IMR-90 (cell line): ENCODE measurements around the gene KDM8. TPM values are rescaled to one million over a fixed set of nuclear protein-coding genes. Genes with fewer than 3 reads are reported as not detected.
A peak's percentile ranks its signal among the peaks of the same experiment; 100 is the strongest.
"Not testable (repeated sequence)": the region's sequence is repeated elsewhere in the genome, so short reads cannot be mapped to it uniquely, and the experiment has no call there.

ENCODE experiments used
- ATAC-seq: fragments of 200-7000 bp; cut with Tn5 transposase; 2 replicates; pipeline ENCODE4 v1.9.1; 2020; ENCODE audit warnings: low read depth, mild to moderate bottlenecking, moderate library complexity
- BruUV-seq: library from RNA; stranded (reverse); fragments of 400-500 nt; replicated peaks from 2 replicates; lab custom pipeline; 2021; lab: Mats Ljungman, UMichigan
- CTCF ChIA-PET: fragments of 300-600 bp; formaldehyde crosslinking; extraction: SDS; loops from one replicate; lab custom pipeline; 2021; ENCODE audit warnings: antibody characterized with exemption; lab: Yijun Ruan, JAX
- POLR2A ChIA-PET: fragments of 300-600 bp; sonication (Branson Sonifier 250); formaldehyde crosslinking; loops from one replicate; lab custom pipeline; 2022; ENCODE audit warnings: antibody characterized with exemption; ENCODE audit not compliant: unreplicated experiment; lab: Charles Lee
- DNase-seq: peaks from one replicate; pipeline ENCODE4 v3.0.0; 2013
- H2AFZ ChIP-seq: replicated peaks from 2 replicates; pipeline ENCODE3; 2013; ENCODE audit warnings: low read length, mild to moderate bottlenecking; ENCODE audit not compliant: poor library complexity
- H2AK5ac ChIP-seq: 2 replicates; pipeline ENCODE4 v1.6.1; 2013; ENCODE audit warnings: low read depth, low read length, inconsistent platforms
- H2AK9ac ChIP-seq: replicated peaks from 2 replicates; pipeline ENCODE3; 2013; ENCODE audit warnings: mild to moderate bottlenecking, low read depth, low read length, moderate library complexity; ENCODE audit not compliant: poor library complexity
- H2BK120ac ChIP-seq: 2 replicates; pipeline ENCODE4 v1.6.1; 2013; ENCODE audit warnings: low read depth, low read length, inconsistent platforms
- H2BK15ac ChIP-seq: 3 replicates; pipeline ENCODE4 v1.6.1; 2013; ENCODE audit warnings: low read depth, low read length, inconsistent platforms
- H2BK20ac ChIP-seq: 2 replicates; pipeline ENCODE4 v1.6.1; 2013; ENCODE audit warnings: low read depth, mild to moderate bottlenecking, inconsistent platforms, low read length, moderate library complexity
- H2BK5ac ChIP-seq: 2 replicates; pipeline ENCODE4 v1.6.1; 2013; ENCODE audit warnings: mild to moderate bottlenecking, low read depth, low read length, inconsistent platforms; ENCODE audit not compliant: poor library complexity, severe bottlenecking
- H3K14ac ChIP-seq: replicated peaks from 2 replicates; pipeline ENCODE4 v1.6.1; 2013; ENCODE audit warnings: low read depth, low read length, inconsistent platforms
- H3K18ac ChIP-seq: 2 replicates; pipeline ENCODE4 v1.6.1; 2013; ENCODE audit warnings: low read depth, low read length, control low read depth
- H3K23ac ChIP-seq: 2 replicates; pipeline ENCODE4 v1.6.1; 2013; ENCODE audit warnings: low read depth, low read length, inconsistent platforms
- H3K27ac ChIP-seq: 2 replicates; pipeline ENCODE4 v1.5.1; 2013; ENCODE audit warnings: mild to moderate bottlenecking, control low read depth, low read length; ENCODE audit not compliant: insufficient read depth
- H3K27me3 ChIP-seq: 2 replicates; pipeline ENCODE4 v1.6.1; 2013; ENCODE audit warnings: low read length; ENCODE audit not compliant: control insufficient read depth, insufficient read depth
- H3K36me3 ChIP-seq: 2 replicates; pipeline ENCODE4 v1.6.1; 2013; ENCODE audit warnings: low read length, mixed read lengths; ENCODE audit not compliant: control insufficient read depth, insufficient read depth
- H3K4ac ChIP-seq: 2 replicates; pipeline ENCODE4 v1.6.1; 2013; ENCODE audit warnings: low read depth, low read length, inconsistent platforms
- H3K4me1 ChIP-seq: 2 replicates; pipeline ENCODE4 v1.6.1; 2013; ENCODE audit warnings: low read length, mixed read lengths; ENCODE audit not compliant: control insufficient read depth, insufficient read depth
- H3K4me2 ChIP-seq: 2 replicates; pipeline ENCODE4 v1.6.1; 2013; ENCODE audit warnings: low read depth, mild to moderate bottlenecking, control low read depth, low read length, moderate library complexity
- H3K4me3 ChIP-seq: 2 replicates; pipeline ENCODE4 v1.5.1; 2013; ENCODE audit warnings: low read depth, mild to moderate bottlenecking, control low read depth, low read length, moderate library complexity; ENCODE audit not compliant: insufficient read depth
- H3K56ac ChIP-seq: 2 replicates; pipeline ENCODE4 v1.6.1; 2013; ENCODE audit warnings: low read length, inconsistent platforms; ENCODE audit not compliant: insufficient read depth; ENCODE audit errors: extremely low read depth
- H3K79me1 ChIP-seq, 2 experiments: 2 replicates each; pipeline ENCODE4 v1.6.1; 2013; ENCODE audit warnings: low read length in 2 of 2, inconsistent platforms in 1 of 2, low read depth in 1 of 2
- H3K9ac ChIP-seq: 2 replicates; pipeline ENCODE4 v1.6.1; 2013; ENCODE audit warnings: low read depth, low read length, control low read depth
- H3K9me1 ChIP-seq: 2 replicates; pipeline ENCODE4 v1.6.1; 2013; ENCODE audit warnings: low read length, inconsistent platforms; ENCODE audit not compliant: insufficient read depth
- H3K9me3 ChIP-seq: 2 replicates; pipeline ENCODE4 v1.6.1; 2013; ENCODE audit warnings: low read length; ENCODE audit not compliant: control insufficient read depth, insufficient read depth
- H4K20me1 ChIP-seq: 2 replicates; pipeline ENCODE4 v1.6.1; 2013; ENCODE audit warnings: low read length, inconsistent platforms; ENCODE audit not compliant: insufficient read depth
- H4K5ac ChIP-seq: 2 replicates; pipeline ENCODE4 v1.6.1; 2013; ENCODE audit warnings: mild to moderate bottlenecking, low read depth, low read length, control low read depth
- H4K8ac ChIP-seq, 2 experiments: 2 replicates each; pipeline ENCODE4 v1.6.1; 2013; ENCODE audit warnings: low read depth in 2 of 2, low read length in 2 of 2, control low read depth in 1 of 2, inconsistent platforms in 1 of 2
- H4K91ac ChIP-seq: 2 replicates; pipeline ENCODE4 v1.6.1; 2013; ENCODE audit warnings: low read depth, low read length, inconsistent platforms; ENCODE audit not compliant: insufficient read depth
- BHLHE40 ChIP-seq: fragments of 150-350 bp; IDR thresholded peaks from 2 replicates; pipeline ENCODE4 v1.6.1; 2016; ENCODE audit warnings: mild to moderate bottlenecking, low read depth, low read length
- CTCF ChIP-seq: conservative IDR thresholded peaks from 2 replicates; pipeline ENCODE4 v1.5.1; 2012; ENCODE audit warnings: mild to moderate bottlenecking, low read depth, low read length, improper control_type of control experiment
- MXI1 ChIP-seq: IDR thresholded peaks from 2 replicates; pipeline ENCODE4 v1.6.1; 2012; ENCODE audit warnings: low read depth, mild to moderate bottlenecking, low read length, moderate library complexity, borderline replicate concordance
- POLR2A ChIP-seq: IDR thresholded peaks from 2 replicates; pipeline ENCODE4 v1.6.1; 2012; ENCODE audit warnings: mild to moderate bottlenecking, low read depth, low read length
- RAD21 ChIP-seq: IDR thresholded peaks from 2 replicates; pipeline ENCODE4 v1.6.1; 2012; ENCODE audit warnings: low read length, improper control_type of control experiment
- WGBS, 2 experiments: methylation state at CpG; one replicate each; pipeline versions ENCODE4 v1.1.5 to v1.1.7; 2013; ENCODE audit warnings: missing lambda C conversion rate in 2 of 2; ENCODE audit not compliant: insufficient read length in 1 of 2; ENCODE audit errors: extremely low coverage in 2 of 2; 5-methylcytosine and 5-hydroxymethylcytosine counted together
- dilution Hi-C: fragments of 300-500 bp; cut with HindIII; formaldehyde crosslinking; loops from one replicate; pipeline ENCODE4 v1.14.3; 2018; ENCODE audit warnings: low sequenced_read_pairs; ENCODE audit not compliant: unreplicated experiment
- in situ Hi-C: fragments of 300-500 bp; cut with MboI; formaldehyde crosslinking; loops from 3 replicates; pipeline ENCODE4 v1.14.3; 2019; ENCODE audit warnings: low sequenced_read_pairs, inconsistent platforms, mixed read lengths
- intact Hi-C: fragments of 100-400 bp; cut with micrococcal nuclease; formaldehyde crosslinking; loops from 2 replicates; pipeline ENCODE4 v1.10.0; 2022
- polyA plus RNA-seq, 3 experiments: library from polyadenylated mRNA; depleted of rRNA; stranded (reverse); fragments of >200 nt; gene quantifications; 2 replicates each; pipeline ENCODE4 v1.2.3, GENCODE V29; 2012; ENCODE audit warnings: low replicate concordance in 1 of 3
- total RNA-seq: library from RNA; depleted of rRNA; stranded (reverse); fragments of >200 nt; gene quantifications from 2 replicates; pipeline ENCODE4 v1.2.3, GENCODE V29; 2012

Gene KDM8
- total and polyA plus RNA-seq, 2 of the 4 experiments (the other 2 are of a cell fraction): 3.2 to 3.8 TPM

GRCh38 chr16:27259710-27260109 lies 56.4 kb downstream of the KDM8 start:
- WGBS, 2 experiments: no CpG with 5 or more reads among the region's 4 CpGs
- no peak for ATAC-seq
- Histone ChIP-seq H3K9ac (no peak overlapping the region), H3K27me3 (no peaks in the 10 kb centered on the region), H2BK120ac (peak overlapping the region; percentile 80), H4K5ac (no peak overlapping the region), H3K79me1 (peaks cover 41 to 64% of the 10 kb centered on the region in 2 experiments), H3K23ac (peak overlapping the region; percentile 62; the same call in 1 of the 2 replicates), H2BK15ac (peak overlapping the region; percentile 92; the same call in 2 of the 3 replicates), H3K36me3 (peaks cover 12% of the 10 kb centered on the region), H4K20me1 (no peaks in the 10 kb centered on the region), H3K18ac (peak overlapping the region; percentile 91; the same call in 1 of the 2 replicates), H3K4ac (peak overlapping the region; percentile 79; the same call in 1 of the 2 replicates), H2AK5ac (peak overlapping the region; percentile 96), H2AFZ (no peak overlapping the region), H2BK20ac (peak overlapping the region; percentile 91; the same call in 1 of the 2 replicates), H4K8ac (peak overlapping the region in 1 of 2 experiments; percentile 32; a peak in 1 of 4 replicates), H3K4me2 (no peak overlapping the region), H3K4me1 (peaks cover 18% of the 10 kb centered on the region), H3K9me3 (no peaks in the 10 kb centered on the region), H3K4me3 (no peak overlapping the region), H3K27ac (no peak overlapping the region), H3K9me1 (peaks cover 26% of the 10 kb centered on the region), H4K91ac (peak overlapping the region; percentile 94), H2BK5ac (peak overlapping the region; percentile 93), H2AK9ac (no peak overlapping the region), H3K14ac (peak overlapping the region; percentile 79), H3K56ac (no peak overlapping the region)
- in situ Hi-C loops (no loop called here), dilution Hi-C loops (no loop called here), intact Hi-C loops (no loop called here)
- DNase-seq: no peak
- ChIA-PET POLR2A (no interaction called here), CTCF (no interaction called here)
- TF ChIP-seq MXI1 (no peak), POLR2A (no peak), CTCF (no peak), BHLHE40 (no peak), RAD21 (no peak)
- BruUV-seq: no TSS peak

- Histone ChIP-seq H3K9me1 (peaks cover 10% of the 10 kb centered on the region), H3K4me1 (peaks cover 16% of the 10 kb centered on the region), H3K79me1 (peaks cover 26 to 52% of the 10 kb centered on the region in 2 experiments), H2BK20ac (peak overlapping the region; percentile 51; the same call in 1 of the 2 replicates), H2AK5ac (peak overlapping the region; percentile 18; the same call in 1 of the 2 replicates)
- H3K27ac ChIP-seq, CTCF ChIA-PET, dilution Hi-C loops, ATAC-seq, H3K23ac ChIP-seq, H2BK15ac ChIP-seq, H3K9ac ChIP-seq, H2BK5ac ChIP-seq, H3K14ac ChIP-seq, H3K4me3 ChIP-seq, H3K9me3 ChIP-seq, H4K91ac ChIP-seq, POLR2A ChIA-PET, intact Hi-C loops, H3K4me2 ChIP-seq, in situ Hi-C loops, H4K20me1 ChIP-seq, DNase-seq, H3K56ac ChIP-seq, H3K18ac ChIP-seq, H3K27me3 ChIP-seq, H2BK120ac ChIP-seq, H2AK9ac ChIP-seq, BruUV-seq, H4K8ac ChIP-seq, H3K36me3 ChIP-seq, H2AFZ ChIP-seq, H3K4ac ChIP-seq, H4K5ac ChIP-seq: not testable (repeated sequence)
- WGBS, 2 experiments: no CpG with 5 or more reads among the region's 2 CpGs
Measured at GRCh38 chr16:27262904-27263423, 59.6 kb downstream of the KDM8 start.
